HG03045 (cell line): ENCODE measurements around the gene KRT8.

ENCODE experiments used
- ATAC-seq: cut with Tn5 transposase; IDR thresholded peaks from one replicate; pipeline ENCODE4 v1.9.1; 2021; ENCODE audit warnings: mild to moderate bottlenecking, moderate library complexity; ENCODE audit not compliant: unreplicated experiment

The KRT8 gene

DNA sequence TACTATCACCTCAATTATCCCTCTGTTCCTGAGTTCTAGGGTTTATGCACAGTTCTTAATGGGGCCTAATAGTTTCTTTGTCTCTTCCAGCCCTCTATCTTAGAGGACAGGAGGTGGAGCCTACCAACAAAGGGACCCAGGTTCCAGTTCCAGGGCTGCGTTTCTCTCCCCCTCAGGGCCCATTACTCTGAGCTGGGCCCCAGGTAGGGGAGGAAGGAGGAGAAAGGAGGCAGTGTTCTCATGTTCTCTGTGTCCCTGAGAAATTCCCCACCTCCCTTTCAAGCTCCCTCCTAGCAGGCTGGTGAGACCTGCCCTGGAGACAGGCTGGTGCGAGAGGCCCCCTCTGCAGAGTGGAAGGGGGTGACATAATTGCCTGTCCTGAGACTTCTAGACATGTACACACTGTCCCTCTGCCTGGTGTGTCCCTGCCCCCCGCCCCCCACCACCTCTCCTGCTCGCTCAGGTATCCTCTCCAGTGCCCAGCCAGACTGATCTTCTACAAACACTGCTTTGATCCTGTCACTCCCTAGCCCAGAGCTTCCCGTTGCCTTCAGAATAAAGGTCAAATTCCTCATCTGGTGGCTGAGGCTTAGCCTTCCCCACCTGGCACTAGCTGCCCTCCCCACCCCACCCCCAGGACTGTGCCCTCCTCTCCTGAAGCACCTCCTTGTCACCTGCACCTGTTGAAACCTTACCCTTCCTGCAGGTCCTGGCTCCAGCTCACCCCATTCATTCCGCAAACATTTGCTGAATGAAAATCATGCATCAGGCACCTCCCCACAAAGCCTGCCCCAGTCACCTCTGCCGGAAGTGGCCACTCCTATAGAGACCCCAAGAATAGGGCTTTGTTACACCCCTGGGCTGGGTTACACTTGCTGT, 21.1 kb upstream of the KRT8 start:
- no peak for ATAC-seq

DNA sequence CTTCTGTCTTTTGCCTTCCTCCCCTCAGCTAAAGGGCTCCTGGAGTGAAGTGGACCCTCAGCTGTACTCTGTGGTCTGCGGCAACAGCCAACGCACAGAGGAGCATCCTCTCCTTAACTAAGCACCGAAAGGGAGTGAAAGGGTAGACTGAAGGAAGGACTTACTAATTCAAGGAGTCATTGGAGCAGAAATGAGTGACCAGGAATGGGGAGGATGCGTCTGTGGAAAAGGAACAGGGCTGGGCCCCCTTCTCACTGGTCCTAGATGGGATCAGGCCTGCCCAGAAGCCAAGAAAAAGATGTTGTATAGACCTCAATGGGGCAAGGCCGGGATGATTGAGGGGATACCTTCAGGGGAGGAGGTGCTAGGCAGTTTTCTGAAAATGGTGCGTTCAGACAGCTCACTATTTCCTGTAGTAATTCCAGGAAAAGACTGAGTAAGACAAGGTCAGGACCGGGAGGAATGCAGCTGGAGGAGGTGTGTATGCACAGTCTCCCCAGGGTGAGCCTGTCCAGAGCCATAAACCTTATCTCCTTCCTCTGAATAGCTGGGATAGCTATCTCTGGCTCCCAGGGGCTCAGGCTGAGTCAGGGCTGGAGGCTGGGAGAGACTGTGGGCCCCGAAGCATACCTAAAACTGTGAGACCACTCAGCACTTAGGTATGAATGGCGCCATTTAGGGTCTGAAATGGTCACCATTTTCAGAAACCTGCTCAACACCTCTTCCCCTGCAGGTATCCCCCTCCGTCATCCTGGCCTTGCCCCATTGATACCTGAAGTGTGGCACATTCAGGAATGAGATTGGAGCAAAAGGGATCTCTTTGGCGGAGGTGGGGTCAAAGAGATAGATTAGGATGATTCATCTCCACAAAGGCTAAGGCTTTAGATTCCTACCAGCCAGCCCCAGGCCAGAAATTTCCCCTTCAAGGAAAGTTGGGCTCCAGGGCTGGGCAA, 20.2 kb upstream of the KRT8 start:
- no peak for ATAC-seq

DNA sequence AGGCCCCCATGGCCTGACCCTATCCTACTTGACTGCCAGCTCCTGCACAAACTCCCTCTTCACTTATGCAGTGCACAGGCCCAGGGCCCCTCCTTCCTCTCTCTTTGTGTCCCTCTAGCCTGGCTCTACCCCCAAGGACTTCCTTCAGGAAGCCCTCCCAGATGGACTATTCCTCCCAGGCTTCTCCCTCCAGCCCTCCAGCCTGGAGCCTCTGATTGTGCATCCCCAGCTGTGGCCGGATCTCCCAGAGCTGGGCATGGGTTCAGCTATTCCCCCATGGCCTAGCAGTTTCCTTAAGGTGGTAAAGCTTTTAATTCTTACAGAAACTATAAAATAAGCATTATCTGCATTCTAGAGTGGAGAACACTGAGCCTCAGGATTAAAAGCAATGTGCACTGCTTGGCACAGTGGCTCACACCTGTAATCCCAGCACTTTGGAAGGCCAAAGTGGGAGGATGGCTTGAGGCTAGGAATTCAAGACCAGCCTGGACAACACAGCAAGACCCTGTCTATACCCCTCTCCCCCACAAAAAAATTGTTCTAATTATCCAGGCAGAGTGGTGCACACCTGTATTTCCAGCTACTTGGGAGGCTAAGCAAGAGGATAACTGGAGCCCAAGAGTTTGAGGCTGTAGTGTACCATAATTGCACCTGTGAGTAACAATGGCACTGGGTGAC, 16.8 kb upstream of the KRT8 start:
- no peak for ATAC-seq

DNA sequence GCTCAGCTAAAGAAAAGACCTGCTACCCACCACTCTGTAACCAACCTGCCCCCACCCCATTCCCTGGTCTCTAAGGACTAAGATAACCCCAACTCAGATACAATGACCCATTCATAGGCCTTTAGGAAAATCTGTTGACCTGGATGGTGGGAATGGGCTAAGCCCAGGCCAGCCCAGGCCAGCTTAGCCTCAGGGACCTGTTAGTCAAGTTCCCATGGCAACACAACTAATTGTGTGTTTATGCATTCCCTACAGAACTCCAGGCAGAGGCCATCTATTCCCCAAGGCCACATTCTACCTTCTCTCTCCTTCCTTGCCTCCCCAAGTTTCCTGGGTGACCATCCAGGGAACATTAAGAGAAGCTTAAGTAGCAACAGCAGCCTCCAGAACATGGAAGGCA, 16.1 kb upstream of the KRT8 start:
- no peak for ATAC-seq

DNA sequence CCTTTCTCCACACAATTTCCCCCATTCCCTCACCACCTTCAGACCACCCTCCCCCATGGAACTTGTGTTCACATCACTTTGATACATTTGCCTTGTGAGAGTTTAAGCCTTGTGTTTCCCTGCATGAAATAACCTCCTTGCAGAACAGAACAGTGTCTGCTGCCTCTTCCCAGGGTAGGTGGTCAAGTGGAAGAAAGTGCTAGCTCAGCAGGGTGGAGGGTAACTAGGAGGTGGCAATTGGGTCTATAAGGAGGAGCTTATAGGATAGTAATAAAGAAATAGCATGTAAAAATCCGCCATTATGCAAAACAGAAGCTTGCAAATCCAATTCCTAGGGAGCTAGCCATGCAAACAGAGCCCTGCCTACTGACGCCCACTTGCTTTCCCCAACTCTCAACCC, 13.9 kb upstream of the KRT8 start:
- no peak for ATAC-seq

DNA sequence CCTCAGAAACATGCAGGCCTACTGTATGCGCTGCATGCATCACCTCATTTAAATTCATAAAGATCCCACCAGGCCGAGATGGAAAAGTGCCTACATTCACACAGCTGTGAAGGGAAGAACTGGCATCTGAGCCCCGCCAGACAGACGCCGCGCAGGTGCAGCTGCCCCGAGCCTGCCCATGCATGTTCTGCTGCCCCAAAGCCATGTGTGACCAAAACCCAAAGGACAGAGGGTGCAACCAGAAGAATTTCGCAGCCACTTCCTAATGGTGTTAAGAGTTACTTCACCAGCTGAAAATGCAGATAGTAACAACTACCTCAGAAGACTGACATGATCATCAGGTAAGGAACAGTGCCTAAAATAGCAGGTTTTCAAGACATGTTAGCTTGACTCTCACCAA, 13.5 kb upstream of the KRT8 start:
- ATAC-seq: no peak

DNA sequence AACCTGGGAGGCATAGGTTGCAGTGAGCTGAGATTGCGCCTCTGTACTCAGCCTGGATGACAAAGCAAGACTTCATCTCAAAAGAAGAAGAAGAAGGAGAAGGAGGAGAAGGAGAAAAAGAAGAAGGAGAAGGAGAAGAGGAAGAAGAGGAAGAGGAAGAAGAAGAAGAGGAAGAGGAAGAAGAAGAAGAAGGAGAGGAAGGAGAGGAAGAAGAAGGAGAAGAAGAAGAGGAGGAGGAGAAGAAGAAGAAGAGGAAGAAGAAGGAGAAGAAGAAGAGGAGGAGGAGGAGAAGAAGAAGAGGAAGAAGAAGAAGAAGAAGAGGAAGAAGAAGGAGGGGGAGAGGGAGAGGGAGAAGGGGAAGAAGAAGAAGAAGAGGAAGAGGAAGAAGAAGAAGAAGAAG, 12.9 kb upstream of the KRT8 start:
- no peak for ATAC-seq

DNA sequence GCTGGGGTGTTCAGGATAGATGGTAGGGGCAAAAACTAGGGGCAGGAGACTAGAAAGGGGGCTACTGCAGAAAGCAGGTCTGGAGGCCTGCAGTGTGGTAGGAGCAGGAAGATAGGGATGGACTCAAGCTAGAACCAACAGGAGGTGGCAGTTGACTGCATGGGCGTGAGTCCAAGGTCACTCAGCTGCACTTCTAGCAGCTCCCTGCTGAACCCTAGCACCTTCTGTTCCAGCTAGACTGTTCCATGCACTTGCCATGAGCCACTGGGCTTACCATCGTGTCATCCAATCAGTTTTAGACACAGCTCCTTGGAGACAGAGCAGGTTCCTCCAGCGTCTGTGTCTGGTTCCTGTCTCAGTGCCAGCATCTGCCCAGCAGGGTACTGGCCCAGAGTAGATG, 11.3 kb upstream of the KRT8 start:
- no peak for ATAC-seq

DNA sequence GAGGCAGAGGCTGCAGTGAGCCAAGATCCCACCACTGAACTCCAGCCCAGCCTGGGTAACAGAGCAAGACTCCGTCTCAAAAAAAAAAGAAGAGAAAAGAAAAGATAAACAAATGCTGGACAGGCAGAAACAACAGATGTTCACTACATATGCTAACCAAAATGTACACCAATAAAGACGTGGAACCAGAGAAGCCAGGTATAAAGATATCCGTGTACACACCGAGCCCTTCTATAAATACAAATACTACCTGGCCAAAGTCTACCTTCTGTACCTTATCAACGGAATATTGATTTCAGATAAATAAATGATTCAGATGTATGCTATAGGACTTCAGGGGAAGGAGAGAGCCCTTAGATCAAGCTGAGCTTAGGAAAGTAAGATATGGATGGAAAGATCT, 10.8 kb upstream of the KRT8 start:
- ATAC-seq: no peak

DNA sequence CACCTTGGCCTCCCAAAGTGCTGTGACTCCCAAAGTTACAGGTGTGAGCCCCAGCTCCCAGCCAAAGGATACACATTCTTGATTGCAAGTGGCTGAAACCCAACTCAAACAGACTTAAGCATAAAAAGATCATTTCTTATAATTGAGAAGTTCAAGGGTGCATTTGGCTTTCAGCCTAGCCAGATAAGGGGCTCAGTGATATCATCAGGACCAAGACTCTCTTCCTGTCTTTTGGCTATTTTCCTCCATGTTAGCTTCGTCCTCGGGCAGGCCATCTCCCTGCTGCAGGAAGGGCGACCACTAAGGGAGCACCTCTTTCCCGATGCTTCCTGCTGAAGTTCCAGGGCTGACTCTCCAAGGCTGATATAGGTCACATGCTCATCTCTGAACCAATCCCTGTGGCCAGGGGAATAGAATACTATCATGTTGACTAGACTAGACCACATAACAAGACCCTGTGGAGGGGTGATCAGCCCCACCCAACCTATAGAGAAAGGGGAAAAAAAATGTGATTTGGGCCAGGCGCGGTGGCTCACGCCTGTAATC, 9.8 kb upstream of the KRT8 start:
- no peak for ATAC-seq

DNA sequence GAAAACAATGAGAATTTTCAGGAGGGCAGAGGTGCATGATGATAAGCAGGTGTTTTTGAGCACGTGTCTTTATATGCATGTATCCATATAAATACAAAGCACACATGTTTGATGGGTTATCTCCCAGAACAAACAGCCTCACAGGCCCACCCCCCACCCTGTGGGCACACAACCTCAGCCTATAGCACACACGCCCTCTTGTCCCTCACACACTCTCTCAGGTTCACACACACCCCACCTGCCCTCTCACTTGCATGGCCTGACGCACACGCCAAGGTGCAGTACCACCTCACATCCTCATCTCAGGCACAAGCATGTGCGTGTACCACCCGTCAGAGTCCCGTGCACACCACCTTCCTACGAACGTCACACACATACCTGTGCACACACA, 8.6 kb upstream of the KRT8 start:
- no peak for ATAC-seq

DNA sequence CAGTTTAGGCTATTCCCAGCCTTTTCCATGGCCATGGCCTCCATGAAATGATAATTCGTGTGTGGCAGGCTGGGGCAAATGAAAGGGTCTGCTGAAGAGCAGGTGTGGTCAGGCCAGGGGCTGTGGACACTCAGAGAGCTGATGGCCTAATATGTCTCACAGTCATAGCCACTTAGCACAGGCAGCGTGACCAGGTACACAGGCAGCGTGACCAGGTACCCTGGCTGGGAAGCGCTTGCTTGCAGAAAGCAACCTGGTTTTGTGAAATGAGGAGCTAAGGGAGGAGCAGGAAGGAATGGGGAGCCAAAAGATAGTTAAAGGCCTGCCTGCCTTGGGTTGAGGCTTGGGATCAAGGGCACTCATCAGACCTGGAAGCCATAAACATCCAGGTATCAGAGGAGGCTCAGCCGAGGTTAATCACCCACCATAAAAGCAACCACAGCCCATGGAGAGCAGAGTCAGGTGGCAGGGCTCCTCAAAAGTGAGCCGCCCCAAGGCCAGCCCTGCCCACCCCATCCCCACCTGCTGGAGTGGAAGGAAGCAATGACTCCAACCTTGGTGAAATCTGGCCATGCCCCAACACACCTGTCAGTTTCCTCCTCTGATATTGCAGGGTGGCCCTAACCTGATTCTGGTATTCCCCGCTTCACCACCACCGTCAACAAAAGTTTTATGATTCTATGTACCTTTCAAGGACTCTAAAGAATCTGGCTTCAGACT, 8.0 kb upstream of the KRT8 start:
- ATAC-seq: no peak

DNA sequence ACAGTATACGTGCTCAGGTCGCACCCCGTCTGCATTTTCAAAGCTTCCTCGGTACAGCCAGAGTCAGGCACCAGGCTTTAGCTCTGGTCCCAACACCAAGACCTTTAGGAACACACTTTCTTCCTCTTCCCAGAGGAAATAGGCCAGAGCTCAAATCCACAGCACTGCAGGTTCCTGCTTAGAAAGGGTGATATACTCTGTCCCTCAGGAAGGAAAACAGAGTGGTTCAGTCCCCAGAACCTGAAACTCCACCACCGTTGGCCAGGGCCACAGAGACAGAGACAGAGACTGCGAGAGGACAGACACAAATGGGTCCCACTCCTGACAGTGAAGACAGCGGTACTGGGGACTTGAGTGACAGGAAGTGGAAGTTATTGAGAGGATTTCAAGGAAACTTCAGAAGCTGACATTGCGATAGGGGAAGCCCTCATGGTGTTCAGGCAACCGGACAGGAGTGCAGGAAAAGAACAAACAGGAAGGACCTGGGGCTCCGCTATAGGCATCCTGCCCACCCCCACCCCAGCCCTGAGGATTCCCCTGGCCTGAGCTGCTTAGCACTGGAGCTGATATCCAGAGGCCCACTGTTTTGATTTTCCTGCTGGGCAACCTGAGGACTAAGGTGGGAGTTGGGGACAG, 5.5 kb upstream of the KRT8 start:
- no peak for ATAC-seq

DNA sequence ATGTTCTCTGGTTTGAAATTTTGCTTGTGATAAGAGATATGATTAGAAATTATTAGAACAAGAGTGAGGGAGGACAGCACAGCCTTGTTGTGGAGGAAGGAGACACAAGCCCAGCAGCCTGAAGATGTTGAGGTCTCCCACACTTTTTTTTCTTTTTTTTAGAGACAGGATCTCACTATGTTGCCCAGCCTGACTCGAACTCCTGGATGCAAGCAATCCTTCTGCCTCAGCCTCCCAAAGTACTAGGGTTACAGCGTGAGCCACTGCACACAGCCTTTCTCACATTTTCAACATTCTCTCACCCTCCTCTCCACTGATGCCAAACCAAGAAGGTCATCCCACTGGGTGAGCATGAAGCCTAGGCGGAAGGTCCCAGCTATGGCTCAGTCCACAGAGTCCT, 4.9 kb upstream of the KRT8 start:
- no peak for ATAC-seq

DNA sequence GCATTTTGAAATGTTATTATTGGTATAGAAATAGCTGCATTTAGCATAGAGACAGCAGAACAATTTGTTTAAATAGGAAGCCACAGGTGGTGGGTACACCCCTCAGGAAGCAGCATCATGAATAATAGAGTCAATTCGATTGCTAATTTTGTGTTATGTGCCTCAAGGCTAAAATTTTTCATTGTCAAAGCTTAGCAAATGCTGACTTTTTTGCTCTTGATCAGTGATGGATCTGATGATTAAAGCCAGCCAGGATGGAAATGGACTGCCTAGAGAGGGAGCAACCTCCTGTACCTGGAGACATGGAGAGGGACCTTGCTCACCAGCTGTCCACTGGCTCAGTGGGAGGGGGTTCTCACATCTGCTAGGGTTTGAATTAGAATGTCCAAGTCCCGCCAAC, 4.5 kb upstream of the KRT8 start:
- no peak for ATAC-seq

DNA sequence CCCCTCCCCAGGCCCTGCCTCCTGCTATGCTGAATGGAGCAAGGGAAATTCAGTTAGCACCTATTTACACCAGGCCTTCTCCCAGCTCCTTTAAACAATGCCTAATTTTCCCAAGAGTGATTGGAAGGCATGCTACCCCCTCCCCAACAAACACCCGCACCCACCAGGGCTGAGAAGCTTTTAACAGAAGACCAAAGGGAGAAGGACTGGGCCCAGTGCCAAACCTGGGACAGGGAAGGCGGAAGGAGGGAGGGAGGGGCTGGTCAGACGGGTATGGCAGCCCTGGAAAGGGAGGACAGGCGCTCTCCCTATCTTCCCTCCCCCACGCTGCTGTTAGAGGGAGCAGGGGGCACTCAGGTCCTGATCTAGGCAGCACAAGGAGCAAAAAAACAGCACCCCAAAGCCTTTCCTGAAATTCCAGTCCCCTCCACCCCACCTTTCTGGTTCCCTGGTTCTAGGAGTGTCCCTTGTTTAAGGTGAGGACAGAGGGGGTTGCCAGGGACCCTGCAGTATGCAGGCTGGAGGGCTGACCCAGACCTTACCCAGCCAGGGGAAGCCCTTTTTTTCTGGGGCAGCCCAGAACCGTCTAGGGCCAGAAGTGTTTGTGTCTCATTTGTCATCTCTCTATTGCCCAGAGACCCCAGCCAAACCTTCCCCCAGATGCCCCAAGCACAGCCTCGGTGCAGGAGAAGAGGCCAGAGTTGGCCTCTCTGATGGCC, 2.4 kb upstream of the KRT8 start:
- ATAC-seq: no peak

DNA sequence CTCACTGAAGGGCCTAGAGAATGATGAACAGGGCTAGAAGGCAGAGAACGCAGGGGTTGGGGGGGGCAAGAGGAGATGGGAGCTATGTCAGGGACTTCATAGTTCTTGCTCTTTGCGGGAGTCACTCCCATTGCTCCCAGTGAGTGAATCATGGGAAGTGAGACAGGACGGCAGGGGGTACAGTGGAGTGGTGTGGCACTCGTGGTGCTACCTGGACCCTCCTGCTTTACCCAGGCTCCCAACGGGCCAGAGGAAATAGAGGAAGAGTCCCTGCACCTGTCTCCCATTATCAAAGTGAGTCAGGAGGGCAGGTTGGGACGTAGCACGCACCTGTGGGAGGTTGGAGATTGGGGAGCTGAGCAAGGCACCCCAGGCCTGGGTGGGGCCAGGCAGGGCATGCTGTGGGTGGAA, 1.3 kb upstream of the KRT8 start:
- ATAC-seq: no peak

DNA sequence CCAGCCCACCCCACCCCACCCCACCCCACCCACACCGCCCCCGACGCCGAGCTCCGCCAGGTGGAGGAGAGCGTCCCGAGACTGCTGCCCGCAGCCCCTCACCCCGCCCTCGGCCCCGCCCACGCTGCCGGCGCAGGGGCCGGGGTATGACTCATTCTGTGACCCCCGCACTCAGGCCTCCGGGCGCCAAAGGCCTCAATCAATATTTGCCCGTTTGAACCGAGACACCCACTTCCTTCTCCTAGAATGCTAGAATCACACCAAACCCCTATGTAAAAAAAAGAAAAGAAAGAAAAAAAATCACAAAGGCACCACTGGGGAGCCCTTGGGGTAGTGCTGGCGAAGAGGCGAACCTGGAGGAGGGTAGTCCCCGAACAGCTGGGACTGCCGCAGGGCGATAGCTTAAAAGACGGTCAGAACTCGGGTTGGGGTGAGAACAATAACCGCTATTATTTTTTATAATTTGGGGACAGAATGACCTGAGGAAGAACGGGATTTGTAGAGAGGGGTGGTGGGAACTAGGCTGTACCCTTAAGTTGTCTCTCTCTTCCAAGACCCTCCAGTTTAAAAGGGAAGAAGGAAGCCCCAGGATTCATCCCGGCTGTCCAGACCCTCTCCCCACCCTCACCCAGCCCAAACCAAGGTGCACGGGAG, 894 bp downstream of the KRT8 start:
- ATAC-seq: peak; percentile 36

DNA sequence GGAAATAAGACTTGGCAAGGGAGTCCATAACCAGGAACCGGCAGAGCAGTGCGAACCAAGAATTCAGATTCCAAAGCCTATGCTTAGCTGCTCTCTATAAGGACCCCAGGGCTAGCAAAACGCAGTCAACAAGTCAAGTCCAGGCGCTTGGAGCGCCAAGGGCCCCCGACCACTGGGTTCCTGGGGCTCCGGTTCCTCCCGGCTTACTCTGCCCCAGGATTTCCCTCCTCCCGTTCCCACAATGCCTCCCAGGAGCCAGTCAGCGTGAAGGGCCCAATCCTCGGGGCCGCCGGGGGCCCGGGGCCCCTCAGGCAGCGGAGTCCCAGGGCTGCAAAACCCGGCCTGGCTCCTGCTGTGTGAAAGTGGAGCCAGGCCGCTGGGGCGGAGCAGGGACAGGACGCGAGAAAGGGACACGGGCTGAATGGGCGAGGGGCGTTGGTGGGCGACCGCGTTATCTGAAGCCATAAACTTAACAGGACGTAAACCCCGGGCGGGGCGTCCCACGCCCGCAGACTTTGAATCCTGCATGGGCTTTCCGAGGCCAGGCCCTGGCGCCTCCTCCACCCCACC, 1.5 kb downstream of the KRT8 start:
- peak; percentile 47 for ATAC-seq
